H9 (cell line): ENCODE measurements around the gene PPP2R1A. TPM values are rescaled to one million over a fixed set of nuclear protein-coding genes. Genes with fewer than 3 reads are reported as not detected.
A peak's percentile ranks its signal among the peaks of the same experiment; 100 is the strongest.

Source experiments
- DNase-seq: peaks from one replicate; pipeline ENCODE4 v3.0.0-alpha.2; 2017
- H2AFZ ChIP-seq: one replicate; pipeline ENCODE4 v1.6.1; 2013; ENCODE audit warnings: mild to moderate bottlenecking, low read length, control low read depth, moderate library complexity
- H2AK5ac ChIP-seq: 2 replicates; pipeline ENCODE4 v1.6.1; 2013; ENCODE audit warnings: low read length, control low read depth, mixed read lengths; ENCODE audit not compliant: insufficient read length
- H2BK120ac ChIP-seq: one replicate; pipeline ENCODE4 v1.6.1; 2013; ENCODE audit warnings: low read depth, mild to moderate bottlenecking, low read length, control low read depth, inconsistent platforms; ENCODE audit not compliant: poor library complexity, severe bottlenecking
- H2BK12ac ChIP-seq: 2 replicates; pipeline ENCODE4 v1.6.1; 2013; ENCODE audit warnings: low read length, control low read depth, mixed read lengths, low read depth; ENCODE audit not compliant: insufficient read length
- H2BK15ac ChIP-seq: 2 replicates; pipeline ENCODE4 v1.6.1; 2013; ENCODE audit warnings: low read depth, low read length, control low read depth
- H2BK20ac ChIP-seq: one replicate; pipeline ENCODE4 v1.6.1; 2013; ENCODE audit warnings: low read depth, mild to moderate bottlenecking, low read length, control low read depth, inconsistent platforms; ENCODE audit not compliant: poor library complexity, severe bottlenecking
- H2BK5ac ChIP-seq: 2 replicates; pipeline ENCODE4 v1.6.1; 2013; ENCODE audit warnings: low read length, control low read depth, mixed read lengths; ENCODE audit not compliant: insufficient read length
- H3K14ac ChIP-seq: 2 replicates; pipeline ENCODE4 v1.6.1; 2013; ENCODE audit warnings: low read length, control low read depth; ENCODE audit not compliant: insufficient read depth
- H3K18ac ChIP-seq: 2 replicates; pipeline ENCODE4 v1.6.1; 2013; ENCODE audit warnings: low read depth, mild to moderate bottlenecking, mixed read lengths, low read length, control low read depth; ENCODE audit not compliant: insufficient read length
- H3K23ac ChIP-seq: 2 replicates; pipeline ENCODE4 v1.6.1; 2013; ENCODE audit warnings: low read length, control low read depth, mixed read lengths, low read depth; ENCODE audit not compliant: insufficient read length
- H3K23me2 ChIP-seq: 2 replicates; pipeline ENCODE4 v1.6.1; 2013; ENCODE audit warnings: low read depth, mild to moderate bottlenecking, mixed read lengths, low read length, control low read depth; ENCODE audit not compliant: insufficient read length, poor library complexity, severe bottlenecking
- H3K27ac ChIP-seq: 2 replicates; pipeline ENCODE4 v1.5.1; 2013; ENCODE audit warnings: low read length, control low read depth, mixed read lengths, low read depth; ENCODE audit not compliant: insufficient read length
- H3K27me3 ChIP-seq: 2 replicates; pipeline ENCODE4 v1.6.1; 2013; ENCODE audit warnings: low read length, control low read depth, inconsistent platforms; ENCODE audit not compliant: insufficient read depth
- H3K4ac ChIP-seq: 2 replicates; pipeline ENCODE4 v1.6.1; 2013; ENCODE audit warnings: low read depth, mild to moderate bottlenecking, control low read depth, inconsistent platforms, low read length, moderate library complexity
- H3K4me1 ChIP-seq: 2 replicates; pipeline ENCODE4 v1.6.1; 2013; ENCODE audit warnings: low read length, control low read depth, inconsistent platforms; ENCODE audit not compliant: insufficient read depth
- H3K4me2 ChIP-seq: 2 replicates; pipeline ENCODE4 v1.6.1; 2013; ENCODE audit warnings: low read length, control low read depth, mixed read lengths; ENCODE audit not compliant: insufficient read length, insufficient read depth
- H3K56ac ChIP-seq: 2 replicates; pipeline ENCODE4 v1.6.1; 2013; ENCODE audit warnings: low read depth, mild to moderate bottlenecking, mixed read lengths, low read length, control low read depth; ENCODE audit not compliant: insufficient read length
- H3K79me1 ChIP-seq: 2 replicates; pipeline ENCODE4 v1.6.1; 2013; ENCODE audit warnings: low read depth, mild to moderate bottlenecking, moderate library complexity, low read length, control low read depth, inconsistent platforms; ENCODE audit not compliant: insufficient read depth, poor library complexity, severe bottlenecking
- H3K79me2 ChIP-seq: 2 replicates; pipeline ENCODE4 v1.6.1; 2013; ENCODE audit warnings: low read length, control low read depth, inconsistent platforms; ENCODE audit not compliant: insufficient read depth
- H3K9ac ChIP-seq: 2 replicates; pipeline ENCODE4 v1.6.1; 2013; ENCODE audit warnings: low read length, control low read depth, mixed read lengths; ENCODE audit not compliant: insufficient read length; ENCODE audit errors: extremely low read depth
- H3K9me3 ChIP-seq: one replicate; pipeline ENCODE4 v1.6.1; 2013; ENCODE audit warnings: low read depth, low read length, inconsistent platforms; ENCODE audit not compliant: control insufficient read depth
- H3T11ph ChIP-seq: one replicate; pipeline ENCODE4 v1.6.1; 2013; ENCODE audit warnings: mild to moderate bottlenecking, low read length, control low read depth, inconsistent platforms
- H4K20me1 ChIP-seq: one replicate; pipeline ENCODE4 v1.6.1; 2013; ENCODE audit not compliant: control insufficient read depth, insufficient read length, insufficient read depth
- H4K5ac ChIP-seq: 2 replicates; pipeline ENCODE4 v1.6.1; 2013; ENCODE audit warnings: low read depth, mild to moderate bottlenecking, mixed read lengths, low read length, control low read depth; ENCODE audit not compliant: insufficient read length
- H4K8ac ChIP-seq: replicated peaks from 2 replicates; pipeline ENCODE4 v1.6.1; 2013; ENCODE audit warnings: low read length, control low read depth, mixed read lengths, low read depth; ENCODE audit not compliant: insufficient read length
- H4K91ac ChIP-seq: 2 replicates; pipeline ENCODE4 v1.6.1; 2013; ENCODE audit warnings: low read depth, mild to moderate bottlenecking, moderate library complexity, mixed read lengths, low read length, control low read depth; ENCODE audit not compliant: insufficient read length
- H3K27ac Mint-ChIP-seq, 3 experiments: 2 replicates in 2 of 3; 3 replicates in 1 of 3; pipeline ENCODE4 v1.8.0; 2020 to 2021; ENCODE audit warnings: mixed read lengths in 3 of 3, mild to moderate bottlenecking in 1 of 3, moderate library complexity in 1 of 3
- H3K27me3 Mint-ChIP-seq: 2 replicates; pipeline ENCODE4 v1.8.0; 2021; ENCODE audit warnings: low read depth, mild to moderate bottlenecking, moderate library complexity, mixed read lengths
- H3K36me3 Mint-ChIP-seq, 3 experiments: 2 replicates in 2 of 3; 3 replicates in 1 of 3; pipeline ENCODE4 v1.8.0; 2020 to 2021; ENCODE audit warnings: low read depth in 3 of 3, mixed read lengths in 3 of 3; ENCODE audit not compliant: insufficient read depth in 1 of 3
- H3K4me1 Mint-ChIP-seq, 2 experiments: 2 replicates each; pipeline ENCODE4 v1.8.0; 2020; ENCODE audit warnings: mixed read lengths in 2 of 2
- H3K4me3 Mint-ChIP-seq, 2 experiments: 2 replicates in 1 of 2; 3 replicates in 1 of 2; pipeline ENCODE4 v1.8.0; 2020 to 2021; ENCODE audit warnings: mild to moderate bottlenecking in 2 of 2, mixed read lengths in 2 of 2, moderate library complexity in 1 of 2
- H3K9me3 Mint-ChIP-seq, 2 experiments: 2 replicates in 1 of 2; 3 replicates in 1 of 2; pipeline ENCODE4 v1.8.0; 2020; ENCODE audit warnings: mild to moderate bottlenecking in 2 of 2, mixed read lengths in 2 of 2, moderate library complexity in 1 of 2
- WGBS: extraction: QIAGEN DNeasy Blood & Tissue Kit; methylation state at CpG from one replicate; pipeline ENCODE4 v1.1.7; 2013; ENCODE audit warnings: missing lambda C conversion rate, low lambda C conversion rate, mixed read lengths; ENCODE audit not compliant: insufficient read length; ENCODE audit errors: extremely low coverage; 5-methylcytosine and 5-hydroxymethylcytosine counted together
- total RNA-seq: library from RNA; stranded (reverse); gene quantifications from 2 replicates; pipeline ENCODE4 v1.2.1, GENCODE V29; 2021
- TF ChIP-seq, protein P1 (sequence below): fragments of 200-600 bp; sonication (generic); conservative IDR thresholded peaks from 3 replicates; pipeline ENCODE4 v1.8.0; 2021; ENCODE audit warnings: antibody characterized with exemption, mild to moderate bottlenecking

PPP2R1A gene
- total RNA-seq, 1 experiment from 2014 or later = 432 TPM

DNA sequence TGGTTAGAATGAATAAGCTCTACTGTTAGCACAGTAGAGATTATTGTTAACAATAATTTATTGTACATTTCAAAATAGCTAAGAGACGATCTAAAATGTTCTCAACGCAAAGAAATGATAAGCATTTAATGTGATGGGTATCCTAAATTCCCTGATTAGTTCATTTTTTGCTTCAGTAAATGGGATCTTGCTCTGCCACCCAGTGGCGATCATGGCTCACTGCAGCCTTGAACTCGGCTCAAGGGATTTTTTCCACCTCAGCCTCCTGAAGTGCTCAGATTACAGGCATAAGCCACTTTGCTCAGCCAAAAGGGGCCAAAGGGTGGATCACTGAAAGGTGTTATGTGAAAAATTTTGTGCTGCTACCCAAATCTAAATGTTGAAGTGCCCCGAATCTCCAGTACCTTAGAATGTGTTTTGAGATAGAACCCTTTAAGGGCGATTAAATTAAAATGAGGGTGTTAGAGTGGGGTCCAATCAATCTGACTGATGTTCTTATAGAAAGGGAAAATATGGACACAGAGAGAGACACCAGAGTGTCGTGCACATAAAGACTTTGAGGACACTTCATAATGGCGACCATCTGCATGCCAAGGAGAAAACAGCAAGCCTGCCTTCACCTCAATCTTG lies 48.0 kb downstream of the PPP2R1A start:
- Histone ChIP-seq H4K20me1 (no peaks in the 10 kb centered on the region), H3T11ph (no peak overlapping the region), H3K27me3 (no peaks in the 10 kb centered on the region), H3K23me2 (no peaks in the 10 kb centered on the region), H3K79me1 (no peaks in the 10 kb centered on the region), H2BK5ac (no peak overlapping the region), H2AFZ (no peak overlapping the region), H2BK120ac (no peak overlapping the region), H2AK5ac (no peak overlapping the region), H4K5ac (no peak overlapping the region), H3K23ac (no peak overlapping the region), H3K4me1 (no peaks in the 10 kb centered on the region), H4K91ac (no peak overlapping the region), H2BK12ac (no peak overlapping the region), H4K8ac (no peak overlapping the region), H3K9me3 (no peaks in the 10 kb centered on the region), H3K79me2 (no peaks in the 10 kb centered on the region), H2BK20ac (no peak overlapping the region), H3K4me2 (no peak overlapping the region), H2BK15ac (no peak overlapping the region), H3K56ac (no peak overlapping the region), H3K9ac (no peak overlapping the region), H3K18ac (no peak overlapping the region), H3K14ac (no peak overlapping the region), H3K4ac (no peak overlapping the region), H3K27ac (no peak overlapping the region)
- peaks cover 0 to 3% of the 10 kb centered on the region in 2 experiments; a peak in 2 of 5 replicates for H3K9me3 Mint-ChIP-seq
- H3K4me3 Mint-ChIP-seq = no peak overlapping the region
- H3K27ac Mint-ChIP-seq = no peak overlapping the region; a peak in 1 of 7 replicates
- TF ChIP-seq, protein P1, sequence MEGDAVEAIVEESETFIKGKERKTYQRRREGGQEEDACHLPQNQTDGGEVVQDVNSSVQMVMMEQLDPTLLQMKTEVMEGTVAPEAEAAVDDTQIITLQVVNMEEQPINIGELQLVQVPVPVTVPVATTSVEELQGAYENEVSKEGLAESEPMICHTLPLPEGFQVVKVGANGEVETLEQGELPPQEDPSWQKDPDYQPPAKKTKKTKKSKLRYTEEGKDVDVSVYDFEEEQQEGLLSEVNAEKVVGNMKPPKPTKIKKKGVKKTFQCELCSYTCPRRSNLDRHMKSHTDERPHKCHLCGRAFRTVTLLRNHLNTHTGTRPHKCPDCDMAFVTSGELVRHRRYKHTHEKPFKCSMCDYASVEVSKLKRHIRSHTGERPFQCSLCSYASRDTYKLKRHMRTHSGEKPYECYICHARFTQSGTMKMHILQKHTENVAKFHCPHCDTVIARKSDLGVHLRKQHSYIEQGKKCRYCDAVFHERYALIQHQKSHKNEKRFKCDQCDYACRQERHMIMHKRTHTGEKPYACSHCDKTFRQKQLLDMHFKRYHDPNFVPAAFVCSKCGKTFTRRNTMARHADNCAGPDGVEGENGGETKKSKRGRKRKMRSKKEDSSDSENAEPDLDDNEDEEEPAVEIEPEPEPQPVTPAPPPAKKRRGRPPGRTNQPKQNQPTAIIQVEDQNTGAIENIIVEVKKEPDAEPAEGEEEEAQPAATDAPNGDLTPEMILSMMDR = peak; percentile 89
- no peaks in the 10 kb centered on the region for H3K4me1 Mint-ChIP-seq
- WGBS = no CpG with 5 or more reads among the region's 8 CpGs
- no peaks in the 10 kb centered on the region for H3K36me3 Mint-ChIP-seq
- peaks cover 5% of the 10 kb centered on the region; the same call in 1 of the 2 replicates for H3K27me3 Mint-ChIP-seq
- DNase-seq = peak; percentile 55
